ENCODE data around the gene GNAZ. TPM values are rescaled to one million over a fixed set of nuclear protein-coding genes. Genes with fewer than 3 reads are reported as not detected.

GNAZ gene
- total and polyA plus RNA-seq, 2 donors (not counting 1 experiment from before 2014, with no cell fraction given) = 2.8 to 9.1 TPM

- Mint-ChIP-seq H3K27me3 (no peaks in the 10 kb centered on the region), H3K4me1 (peaks cover 14% of the 10 kb centered on the region), H3K4me3 (no peak overlapping the region), H3K27ac (no peak overlapping the region), H3K9me3 (ENCODE audit: insufficient read depth) (no peaks in the 10 kb centered on the region)
- no peaks in the 10 kb centered on the region for H3K36me3 ChIP-seq (replicated peaks in 1 of 2; ENCODE audit: control extremely low read depth in 1 of 2, control insufficient read depth in 1 of 2, extremely low read depth in 1 of 2, insufficient read depth in 2 of 2, low read length in 1 of 2)
- no peaks in the 10 kb centered on the region for H3K27me3 ChIP-seq (replicated peaks in 1 of 4; ENCODE audit: control extremely low read depth in 1 of 4, control insufficient read depth in 3 of 4, insufficient read depth in 4 of 4, low read length in 3 of 4)
- H2AFZ ChIP-seq (ENCODE audit: insufficient read depth, low read depth, low read length, poor library complexity, severe bottlenecking) = no peak overlapping the region
- intact Hi-C loops (cut with micrococcal nuclease) = no loop called here
- no peak for DNase-seq
- WGBS (ENCODE audit: insufficient coverage) = 96% methylated on average over 22 of the region's 26 CpGs
- no peaks in the 10 kb centered on the region for H3K79me2 ChIP-seq (ENCODE audit: control insufficient read depth, insufficient read depth, low read length)
- ChIA-PET CTCF (interaction anchor here (0.9 to 6.7 kb wide), 4 partner anchors 148 to 378 kb away, joined by 3 to 84 read pairs (median 4); no protein-coding TSS in a partner anchor), POLR2A (interaction anchor here (0.6 kb wide), 1 partner anchor 12 kb away, joined by 3 read pairs; no protein-coding TSS in a partner anchor)
- TF ChIP-seq EZH2 (IDR thresholded peaks at IDR 0.05; ENCODE audit: borderline replicate concordance, insufficient read depth, low read depth, low read length, poor library complexity, severe bottlenecking) (no peak), CTCF (IDR thresholded peaks at IDR 0.05) (no peak)
- no peaks in the 10 kb centered on the region for H3K9me3 ChIP-seq (ENCODE audit: control extremely low read depth in 1 of 3, control insufficient read depth in 2 of 3, insufficient read depth in 1 of 3, low read length in 2 of 3)
- H3K4me2 ChIP-seq (replicated peaks; ENCODE audit: low read depth, low read length, poor library complexity, severe bottlenecking) = no peak overlapping the region
- peaks cover 5 to 12% of the 10 kb centered on the region in 2 donors for H3K4me1 ChIP-seq (ENCODE audit: control insufficient read depth in 2 of 2, insufficient read depth in 2 of 2, low read length in 2 of 2)
- no peak overlapping the region for H3K27ac ChIP-seq (ENCODE audit: low read length in 2 of 2)
- H3K9ac ChIP-seq (ENCODE audit: low read length) = no peak overlapping the region
- H3K4me3 ChIP-seq (ENCODE audit: control extremely low read depth in 1 of 5, extremely low read depth in 1 of 5, insufficient read depth in 1 of 5, low read depth in 2 of 5, low read length in 4 of 5) = no peak overlapping the region
- no peak for ATAC-seq (ENCODE audit: low read depth)
- no peaks in the 10 kb centered on the region for H4K20me1 ChIP-seq (ENCODE audit: control insufficient read depth, insufficient read depth, low read length, poor library complexity, severe bottlenecking)
Measured at GRCh38 chr22:23122992-23123803, 52.9 kb downstream of the GNAZ start.

GRCh38 chr22:23123804-23124254, 53.5 kb downstream of the GNAZ start:
- H3K4me3 Mint-ChIP-seq = no peak overlapping the region
- Histone ChIP-seq H3K36me3 (replicated peaks in 1 of 2; ENCODE audit: control extremely low read depth in 1 of 2, control insufficient read depth in 1 of 2, extremely low read depth in 1 of 2, insufficient read depth in 2 of 2, low read length in 1 of 2) (no peaks in the 10 kb centered on the region), H3K4me2 (replicated peaks; ENCODE audit: low read depth, low read length, poor library complexity, severe bottlenecking) (no peak overlapping the region), H3K79me2 (ENCODE audit: control insufficient read depth, insufficient read depth, low read length) (no peaks in the 10 kb centered on the region), H3K9ac (ENCODE audit: low read length) (no peak overlapping the region), H3K4me3 (ENCODE audit: control extremely low read depth in 1 of 5, extremely low read depth in 1 of 5, insufficient read depth in 1 of 5, low read depth in 2 of 5, low read length in 4 of 5) (no peak overlapping the region), H2AFZ (ENCODE audit: insufficient read depth, low read depth, low read length, poor library complexity, severe bottlenecking) (no peak overlapping the region), H3K4me1 (ENCODE audit: control insufficient read depth in 2 of 2, insufficient read depth in 2 of 2, low read length in 2 of 2) (peaks cover 5 to 12% of the 10 kb centered on the region in 2 donors), H3K27me3 (replicated peaks in 1 of 4; ENCODE audit: control extremely low read depth in 1 of 4, control insufficient read depth in 3 of 4, insufficient read depth in 4 of 4, low read length in 3 of 4) (no peaks in the 10 kb centered on the region), H3K9me3 (ENCODE audit: control extremely low read depth in 1 of 3, control insufficient read depth in 2 of 3, insufficient read depth in 1 of 3, low read length in 2 of 3) (no peaks in the 10 kb centered on the region), H4K20me1 (ENCODE audit: control insufficient read depth, insufficient read depth, low read length, poor library complexity, severe bottlenecking) (no peaks in the 10 kb centered on the region), H3K27ac (ENCODE audit: low read length in 2 of 2) (no peak overlapping the region)
- no peak for ATAC-seq (ENCODE audit: low read depth)
- ChIA-PET CTCF (interaction anchor here (0.9 to 6.7 kb wide), 5 partner anchors 9 to 378 kb away, joined by 3 to 84 read pairs (median 4); no protein-coding TSS in a partner anchor), POLR2A (interaction anchor here (0.6 kb wide), 1 partner anchor 11 kb away, joined by 3 read pairs; no protein-coding TSS in a partner anchor)
- no peaks in the 10 kb centered on the region for H3K9me3 Mint-ChIP-seq (ENCODE audit: insufficient read depth)
- no peak overlapping the region for H3K27ac Mint-ChIP-seq
- H3K27me3 Mint-ChIP-seq = no peaks in the 10 kb centered on the region
- intact Hi-C loops (cut with micrococcal nuclease) = no loop called here
- 86% methylated on average over 5 of the region's 9 CpGs for WGBS (ENCODE audit: insufficient coverage)
- peaks cover 16% of the 10 kb centered on the region for H3K4me1 Mint-ChIP-seq
- no peak for DNase-seq
- TF ChIP-seq EZH2 (IDR thresholded peaks at IDR 0.05; ENCODE audit: borderline replicate concordance, insufficient read depth, low read depth, low read length, poor library complexity, severe bottlenecking) (no peak), CTCF (IDR thresholded peaks at IDR 0.05) (no peak)

Measured in B cell (primary cell).